A549 (cell line): Measurements from ENCODE around the gene PCNT. TPM values are rescaled to one million over a fixed set of nuclear protein-coding genes. Genes with fewer than 3 reads are reported as not detected.

Experiments
- ATAC-seq, 2 experiments: fragments of 200-7000 bp in 1 of 2; fragments of >200 bp in 1 of 2; cut with Nextera tagmentation in 1 of 2; cut with Tn5 transposase in 1 of 2; 3 replicates each; pipeline versions ENCODE4 v1.8.0 to v1.9.1; 2018 to 2020; ENCODE audit warnings: mild to moderate bottlenecking in 1 of 2, moderate library complexity in 1 of 2
- CTCF ChIA-PET: fragments of 300-600 bp; sonication (Branson Sonifier 250); formaldehyde crosslinking; extraction: SDS; loops from one replicate; lab custom pipeline; 2021; ENCODE audit warnings: antibody characterized with exemption, inconsistent platforms; lab: Yijun Ruan, JAX
- POLR2A ChIA-PET: fragments of 350-600 bp; formaldehyde crosslinking; extraction: SDS; loops from one replicate; lab custom pipeline; 2021; ENCODE audit warnings: antibody characterized with exemption, inconsistent platforms; lab: Yijun Ruan, JAX
- DNase-seq, 2 experiments: peaks; one replicate each; pipeline versions ENCODE4 v3.0.0 to v3.0.0-alpha.2; 2011 to 2016; ENCODE audit warnings: low read depth in 1 of 2, low spot score in 1 of 2
- FAIRE-seq: peaks from 2 replicates; lab custom pipeline; 2011; peaks lifted over from hg19 to GRCh38; lab: Jason Lieb, UNC
- H3K27ac ChIP-seq, 2 experiments: fragments of >200 bp; sonication (Bioruptor Twin); formaldehyde crosslinking; 3 replicates each; pipeline ENCODE4 v1.5.1; 2016 to 2017
- H3K4me1 ChIP-seq: fragments of >200 bp; sonication (Bioruptor Twin); formaldehyde crosslinking; 3 replicates; pipeline ENCODE4 v1.6.1; 2016
- H3K4me2 ChIP-seq: fragments of >200 bp; sonication (Bioruptor Twin); formaldehyde crosslinking; 3 replicates; pipeline ENCODE4 v1.6.1; 2016
- H3K4me3 ChIP-seq: fragments of >200 bp; sonication (Bioruptor Twin); formaldehyde crosslinking; 3 replicates; pipeline ENCODE4 v1.5.1; 2016
- H3K9me3 ChIP-seq: fragments of >200 bp; sonication (Bioruptor Twin); formaldehyde crosslinking; 3 replicates; pipeline ENCODE4 v1.6.1; 2016
- ATOH8 ChIP-seq: fragments of 250-450 bp; sonication (Bioruptor Pico); IDR thresholded peaks from 2 replicates; pipeline ENCODE4 v1.5.0; 2020; ENCODE audit warnings: low read depth, mild to moderate bottlenecking, moderate library complexity
- CBX8 ChIP-seq: fragments of 200-600 bp; sonication (generic); IDR thresholded peaks from 2 replicates; pipeline ENCODE4 v1.6.1; 2016
- CEBPB ChIP-seq, 2 experiments: fragments of >200 bp in 1 of 2; sonication (Bioruptor Twin) in 1 of 2; formaldehyde crosslinking in 1 of 2; IDR thresholded peaks; 2 replicates each; pipeline ENCODE4 v1.6.1; 2012 to 2016
- CHD2 ChIP-seq: fragments of 150-350 bp; IDR thresholded peaks from 2 replicates; pipeline ENCODE4 v1.6.1; 2014; ENCODE audit warnings: low read length; ENCODE audit not compliant: partially characterized antibody
- CHD4 ChIP-seq: fragments of 200-600 bp; sonication (generic); IDR thresholded peaks from 2 replicates; pipeline ENCODE4 v1.6.1; 2016; ENCODE audit warnings: antibody characterized with exemption, mild to moderate bottlenecking, borderline replicate concordance
- CTCF ChIP-seq: fragments of >200 bp; sonication (Bioruptor Twin); formaldehyde crosslinking; IDR thresholded peaks from 3 replicates; pipeline ENCODE4 v1.5.1; 2016
- FOSB ChIP-seq: fragments of 250-450 bp; sonication (Bioruptor Pico); IDR thresholded peaks from 2 replicates; pipeline ENCODE4 v1.5.0; 2020; ENCODE audit warnings: mild to moderate bottlenecking, moderate library complexity
- FOSL2 ChIP-seq, 2 experiments: fragments of 450-650 bp in 1 of 2; fragments of >200 bp in 1 of 2; sonication (Bioruptor Twin) in 1 of 2; formaldehyde crosslinking; IDR thresholded peaks; 2 replicates each; pipeline versions ENCODE4 v1.5.0 to v1.6.1; 2016 to 2020; ENCODE audit warnings: mild to moderate bottlenecking in 1 of 2, moderate library complexity in 1 of 2
- FOXS1 ChIP-seq: fragments of 250-450 bp; sonication (Bioruptor Pico); IDR thresholded peaks from 2 replicates; pipeline ENCODE4 v1.5.0; 2020; ENCODE audit warnings: mild to moderate bottlenecking, moderate library complexity
- HES2 ChIP-seq: fragments of >200 bp; sonication (Bioruptor Twin); formaldehyde crosslinking; IDR thresholded peaks from 2 replicates; pipeline ENCODE4 v1.6.1; 2016
- HOXB13 ChIP-seq: fragments of 250-450 bp; sonication (Bioruptor Pico); IDR thresholded peaks from 2 replicates; pipeline ENCODE4 v1.5.0; 2020; ENCODE audit warnings: low read depth, mild to moderate bottlenecking, moderate library complexity
- KDM1A ChIP-seq: fragments of 200-600 bp; sonication (generic); IDR thresholded peaks from 2 replicates; pipeline ENCODE4 v1.6.1; 2016; ENCODE audit warnings: low read depth, mild to moderate bottlenecking
- KDM5A ChIP-seq: fragments of 200-600 bp; sonication (generic); IDR thresholded peaks from 2 replicates; pipeline ENCODE4 v1.6.1; 2016; ENCODE audit warnings: antibody characterized with exemption, mild to moderate bottlenecking
- MAFK ChIP-seq: fragments of 450-650 bp; IDR thresholded peaks from 2 replicates; pipeline ENCODE4 v1.6.1; 2014; ENCODE audit not compliant: partially characterized antibody
- MYC ChIP-seq: IDR thresholded peaks from 2 replicates; pipeline ENCODE4 v1.6.1; 2012; ENCODE audit warnings: mild to moderate bottlenecking, inconsistent platforms, low read length, improper control_type of control experiment, borderline replicate concordance
- NPAS2 ChIP-seq: fragments of 250-450 bp; sonication (Bioruptor Pico); IDR thresholded peaks from 2 replicates; pipeline ENCODE4 v1.8.0; 2022; ENCODE audit warnings: mild to moderate bottlenecking, moderate library complexity, borderline replicate concordance
- POLR2AphosphoS2 ChIP-seq: conservative IDR thresholded peaks from 2 replicates; pipeline ENCODE4 v1.6.1; 2012; ENCODE audit warnings: low read length, improper control_type of control experiment, inconsistent platforms
- RARB ChIP-seq: fragments of 250-450 bp; sonication (Bioruptor Pico); IDR thresholded peaks from 2 replicates; pipeline ENCODE4 v1.8.0; 2021; ENCODE audit warnings: mild to moderate bottlenecking, moderate library complexity
- RCOR1 ChIP-seq: fragments of 150-350 bp; IDR thresholded peaks from 2 replicates; pipeline ENCODE4 v1.6.1; 2014; ENCODE audit warnings: antibody characterized with exemption, low read length, low read depth
- RNF2 ChIP-seq: fragments of 200-600 bp; sonication (generic); IDR thresholded peaks from 2 replicates; pipeline ENCODE4 v1.6.1; 2016; ENCODE audit warnings: low read depth, mild to moderate bottlenecking, antibody characterized with exemption, moderate library complexity, borderline replicate concordance
- SMC3 ChIP-seq: fragments of >200 bp; sonication (Bioruptor Twin); formaldehyde crosslinking; IDR thresholded peaks from 3 replicates; pipeline ENCODE4 v1.6.1; 2018; ENCODE audit warnings: inconsistent platforms
- ZNF302 ChIP-seq: fragments of 250-450 bp; sonication (Bioruptor Pico); IDR thresholded peaks from 2 replicates; pipeline ENCODE4 v1.9.0; 2021; ENCODE audit warnings: inconsistent platforms, mild to moderate bottlenecking, moderate library complexity
- WGBS: methylation state at CpG from one replicate; pipeline ENCODE4 v1.1.6; 2017; ENCODE audit errors: missing lambda C conversion rate; 5-methylcytosine and 5-hydroxymethylcytosine counted together
- polyA plus RNA-seq, 4 experiments: library from polyadenylated mRNA; depleted of rRNA in 3 of 4; stranded (reverse); fragments of >200 nt; fragmentation: RNase III in 1 of 4; extraction: RNeasy Plus Mini Kit Qiagen cat#74134 plus additional on column Dnase treatment in 1 of 4; gene quantifications; 2 replicates in 3 of 4; 3 replicates in 1 of 4; pipeline ENCODE4 v1.2.3, GENCODE V29; 2011 to 2017
- TF ChIP-seq, protein P1 (sequence below): fragments of 450-650 bp; IDR thresholded peaks from 2 replicates; pipeline ENCODE4 v1.6.1; 2014; ENCODE audit warnings: antibody characterized with exemption
- TF ChIP-seq, protein P2 (sequence below): IDR thresholded peaks from 2 replicates; pipeline ENCODE4 v1.6.1; 2012
- TF ChIP-seq, protein P3 (sequence below): IDR thresholded peaks from 2 replicates; pipeline ENCODE4 v1.6.1; 2012

PCNT gene
- polyA plus RNA-seq, 2 of the 4 experiments (the other 2 are of a cell fraction): 11.1 to 14.6 TPM

DNA sequence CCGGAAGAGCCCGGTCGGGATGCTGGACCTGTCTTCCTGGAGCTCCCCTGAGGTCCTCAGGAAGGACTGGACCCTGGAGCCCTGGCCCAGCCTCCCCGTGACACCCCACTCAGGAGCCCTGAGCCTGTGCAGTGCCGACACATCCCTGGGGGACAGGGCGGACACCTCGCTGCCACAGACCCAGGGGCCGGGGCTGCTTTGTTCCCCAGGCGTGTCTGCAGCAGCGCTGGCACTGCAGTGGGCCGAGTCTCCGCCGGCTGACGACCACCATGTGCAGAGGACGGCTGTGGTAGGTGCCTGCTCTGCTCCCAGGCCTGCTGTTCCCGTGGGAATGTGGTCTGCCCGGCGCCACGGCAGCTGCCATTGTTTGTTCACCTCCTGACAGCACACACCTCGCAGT lies 92.6 kb downstream of the PCNT start:
- no peak overlapping the region for H3K4me2 ChIP-seq
- CTCF ChIA-PET: no interaction called here
- no peaks in the 10 kb centered on the region for H3K4me1 ChIP-seq
- TF ChIP-seq FOXS1: no peak
- TF ChIP-seq, protein P1, sequence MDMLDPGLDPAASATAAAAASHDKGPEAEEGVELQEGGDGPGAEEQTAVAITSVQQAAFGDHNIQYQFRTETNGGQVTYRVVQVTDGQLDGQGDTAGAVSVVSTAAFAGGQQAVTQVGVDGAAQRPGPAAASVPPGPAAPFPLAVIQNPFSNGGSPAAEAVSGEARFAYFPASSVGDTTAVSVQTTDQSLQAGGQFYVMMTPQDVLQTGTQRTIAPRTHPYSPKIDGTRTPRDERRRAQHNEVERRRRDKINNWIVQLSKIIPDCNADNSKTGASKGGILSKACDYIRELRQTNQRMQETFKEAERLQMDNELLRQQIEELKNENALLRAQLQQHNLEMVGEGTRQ: no peak
- no peak for TF ChIP-seq KDM5A
- TF ChIP-seq CHD2: no peak
- no peak for TF ChIP-seq CEBPB (IDR thresholded peaks at IDR 0.05)
- TF ChIP-seq CBX8: no peak
- TF ChIP-seq, protein P2, sequence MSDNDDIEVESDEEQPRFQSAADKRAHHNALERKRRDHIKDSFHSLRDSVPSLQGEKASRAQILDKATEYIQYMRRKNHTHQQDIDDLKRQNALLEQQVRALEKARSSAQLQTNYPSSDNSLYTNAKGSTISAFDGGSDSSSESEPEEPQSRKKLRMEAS: no peak
- TF ChIP-seq FOSL2 (IDR thresholded peaks at IDR 0.05): no peak
- TF ChIP-seq FOSL2 (CRISPR knock-in tag; IDR thresholded peaks at IDR 0.05): no peak
- TF ChIP-seq HOXB13 (CRISPR knock-in tag): no peak
- TF ChIP-seq, protein P3, sequence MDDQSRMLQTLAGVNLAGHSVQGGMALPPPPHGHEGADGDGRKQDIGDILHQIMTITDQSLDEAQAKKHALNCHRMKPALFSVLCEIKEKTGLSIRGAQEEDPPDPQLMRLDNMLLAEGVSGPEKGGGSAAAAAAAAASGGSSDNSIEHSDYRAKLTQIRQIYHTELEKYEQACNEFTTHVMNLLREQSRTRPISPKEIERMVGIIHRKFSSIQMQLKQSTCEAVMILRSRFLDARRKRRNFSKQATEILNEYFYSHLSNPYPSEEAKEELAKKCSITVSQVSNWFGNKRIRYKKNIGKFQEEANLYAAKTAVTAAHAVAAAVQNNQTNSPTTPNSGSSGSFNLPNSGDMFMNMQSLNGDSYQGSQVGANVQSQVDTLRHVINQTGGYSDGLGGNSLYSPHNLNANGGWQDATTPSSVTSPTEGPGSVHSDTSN: no peak
- TF ChIP-seq MYC: no peak
- TF ChIP-seq, all 56 proteins: peak for 0
- FAIRE-seq: no peak
- ATAC-seq: no peak
- no peak for DNase-seq
- Histone ChIP-seq H3K9me3 (no peaks in the 10 kb centered on the region), H3K27ac (no peak overlapping the region), H3K4me3 (no peak overlapping the region)
- POLR2A ChIA-PET: no interaction called here
- 87% methylated on average over 8 of the region's 20 CpGs for WGBS

DNA sequence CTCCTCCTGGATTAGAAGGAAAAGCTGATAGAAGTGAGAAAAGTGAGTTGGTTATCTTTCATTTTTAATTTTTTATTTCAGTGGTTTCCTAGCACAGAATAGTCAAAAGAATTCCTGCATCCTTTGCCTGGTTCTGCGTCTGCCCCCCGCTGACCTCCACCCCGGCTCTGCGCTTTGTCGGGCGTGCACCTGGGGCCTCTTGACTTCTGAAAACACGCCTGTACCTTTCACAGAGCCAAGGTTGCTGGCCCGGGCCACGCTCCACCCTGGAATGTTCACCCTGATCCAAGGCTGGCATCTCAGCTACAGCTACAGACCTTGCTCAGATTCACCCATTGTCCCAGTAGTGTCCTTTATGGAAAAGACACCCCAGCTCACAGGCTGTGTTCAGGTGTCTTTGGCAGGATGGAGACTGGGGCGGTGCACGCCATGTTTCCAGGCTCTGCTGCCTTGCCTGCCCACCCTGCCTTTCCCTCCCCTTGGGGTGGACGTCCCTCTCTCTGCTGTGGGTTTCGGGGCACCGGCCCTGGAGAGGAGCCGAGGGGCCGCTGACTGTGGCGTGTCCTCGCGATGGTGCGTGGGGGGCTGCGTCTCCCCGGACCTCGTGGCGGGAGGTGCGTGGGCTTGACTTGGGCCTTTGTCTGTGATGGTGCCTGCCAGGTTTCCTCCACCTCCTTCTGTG lies 94.5 kb downstream of the PCNT start:
- no peak overlapping the region for H3K4me3 ChIP-seq
- no peak overlapping the region for H3K27ac ChIP-seq
- no peak overlapping the region for H3K4me2 ChIP-seq
- no peaks in the 10 kb centered on the region for H3K9me3 ChIP-seq
- POLR2A ChIA-PET: no interaction called here
- FAIRE-seq (no peak), DNase-seq (no peak), ATAC-seq (no peak)
- TF ChIP-seq HES2: no peak
- no peak for TF ChIP-seq RNF2
- WGBS: 95% methylated on average over 14 of the region's 25 CpGs
- H3K4me1 ChIP-seq: no peaks in the 10 kb centered on the region
- CTCF ChIA-PET: interaction anchor here (0.6 to 1.1 kb wide), 3 partner anchors 12 to 275 kb away, joined by 3 read pairs; no protein-coding TSS in a partner anchor

- Histone ChIP-seq H3K4me3 (no peak overlapping the region), H3K4me2 (no peak overlapping the region), H3K9me3 (no peaks in the 10 kb centered on the region), H3K4me1 (no peaks in the 10 kb centered on the region), H3K27ac (no peak overlapping the region)
- WGBS: 96% methylated on average over 10 of the region's 16 CpGs
- POLR2A ChIA-PET: no interaction called here
- DNase-seq: no peak
- no peak for FAIRE-seq
- CTCF ChIA-PET: interaction anchor here (0.7 to 1.5 kb wide), 3 partner anchors 8 to 31 kb away, joined by 3 read pairs; no protein-coding TSS in a partner anchor
- ATAC-seq: 0 out of 6 replicates have a peak, but pooled peaks of 1 of the 2 experiments have one; percentile 42
- TF ChIP-seq SMC3 (no peak), RCOR1 (no peak), CTCF (no peak), HES2 (no peak), HOXB13 (CRISPR knock-in tag) (no peak), ZNF302 (CRISPR knock-in tag) (no peak), CHD4 (no peak), POLR2AphosphoS2 (no peak), KDM1A (no peak), MAFK (no peak), RARB (CRISPR knock-in tag) (no peak), KDM5A (no peak), FOSL2 (IDR thresholded peaks at IDR 0.05) (no peak), FOSL2 (CRISPR knock-in tag; IDR thresholded peaks at IDR 0.05) (no peak), NPAS2 (CRISPR knock-in tag) (no peak), FOSB (CRISPR knock-in tag) (no peak), ATOH8 (CRISPR knock-in tag) (no peak)
These were observed 96.6 kb downstream of the PCNT start for GRCh38 chr21:46420241-46421190.
